ENCODE measurements around the gene PPP2R2C. TPM values are rescaled to one million over a fixed set of nuclear protein-coding genes. Genes with fewer than 3 reads are reported as not detected.

PPP2R2C gene
- total RNA-seq, 1 experiment from 2014 or later: 26.7 TPM

- BruUV-seq (replicated peaks): no TSS peak
- no peaks in the 10 kb centered on the region for H3K9me3 ChIP-seq (ENCODE audit: control insufficient read depth, insufficient read depth, low read depth, low read length)
- CTCF ChIA-PET: interaction anchor here (0.5 kb wide), 1 partner anchor 36 kb away, joined by 3 read pairs; no protein-coding TSS in a partner anchor
- intact Hi-C loops (cut with micrococcal nuclease; ENCODE audit: unreplicated experiment): no loop called here
- no peaks in the 10 kb centered on the region for H3K27me3 ChIP-seq (ENCODE audit: control insufficient read depth, insufficient read depth, low read length)
- TF ChIP-seq POLR2AphosphoS5 (IDR thresholded peaks at IDR 0.05; ENCODE audit: low read depth, low read length) (no peak), TCF7L2 (IDR thresholded peaks at IDR 0.05; ENCODE audit: low read depth, low read length) (no peak), REST (IDR thresholded peaks at IDR 0.05; ENCODE audit: insufficient read depth in 1 of 2, low read depth in 2 of 2, low read length in 1 of 2) (no peak), CTCF (IDR thresholded peaks at IDR 0.05) (no peak), SIN3A (IDR thresholded peaks at IDR 0.05; ENCODE audit: borderline replicate concordance, insufficient read depth, low read depth, low read length) (no peak)
- DNase-seq (ENCODE audit: low read depth, low spot score) (no peak), ATAC-seq (no peak)
- POLR2A ChIA-PET: no interaction called here
- no peak overlapping the region for H3K4me3 ChIP-seq (ENCODE audit: low read depth in 2 of 2, low read length in 2 of 2)
- no peak overlapping the region for H3K27ac ChIP-seq (ENCODE audit: low read length)
- H3K36me3 ChIP-seq (ENCODE audit: control insufficient read depth, insufficient read depth, low read length): no peaks in the 10 kb centered on the region
- H3K4me1 ChIP-seq (ENCODE audit: control insufficient read depth, insufficient read depth, low read length): no peaks in the 10 kb centered on the region
- in situ Hi-C loops (cut with HindIII; ENCODE audit: low pct_unique_long_range_greater_than_20kb, low sequenced_read_pairs): no loop called here
Measured at GRCh38 chr4:6383929-6384328, 88.5 kb downstream of the PPP2R2C start.

- DNase-seq (ENCODE audit: low read depth, low spot score) (no peak), ATAC-seq (no peak)
- Histone ChIP-seq H3K4me1 (ENCODE audit: control insufficient read depth, insufficient read depth, low read length) (no peaks in the 10 kb centered on the region), H3K27me3 (ENCODE audit: control insufficient read depth, insufficient read depth, low read length) (no peaks in the 10 kb centered on the region), H3K27ac (ENCODE audit: low read length) (no peak overlapping the region), H3K9me3 (ENCODE audit: control insufficient read depth, insufficient read depth, low read depth, low read length) (no peaks in the 10 kb centered on the region), H3K4me3 (ENCODE audit: low read depth in 2 of 2, low read length in 2 of 2) (no peak overlapping the region), H3K36me3 (ENCODE audit: control insufficient read depth, insufficient read depth, low read length) (no peaks in the 10 kb centered on the region)
- BruUV-seq (replicated peaks): no TSS peak
- intact Hi-C loops (cut with micrococcal nuclease; ENCODE audit: unreplicated experiment): no loop called here
- CTCF ChIA-PET: no interaction called here
- POLR2A ChIA-PET: no interaction called here
- in situ Hi-C loops (cut with HindIII; ENCODE audit: low pct_unique_long_range_greater_than_20kb, low sequenced_read_pairs): no loop called here
- TF ChIP-seq REST (IDR thresholded peaks at IDR 0.05; ENCODE audit: insufficient read depth in 1 of 2, low read depth in 2 of 2, low read length in 1 of 2) (no peak), CTCF (IDR thresholded peaks at IDR 0.05) (no peak), SIN3A (IDR thresholded peaks at IDR 0.05; ENCODE audit: borderline replicate concordance, insufficient read depth, low read depth, low read length) (no peak), TCF7L2 (IDR thresholded peaks at IDR 0.05; ENCODE audit: low read depth, low read length) (no peak), POLR2AphosphoS5 (IDR thresholded peaks at IDR 0.05; ENCODE audit: low read depth, low read length) (no peak)
Measured at GRCh38 chr4:6383009-6383404, 89.4 kb downstream of the PPP2R2C start.
